GM12878 (cell line): Measurements from ENCODE around the gene JADE1. TPM values are rescaled to one million over a fixed set of nuclear protein-coding genes. Genes with fewer than 3 reads are reported as not detected.

Source experiments
- ATAC-seq: fragments of 200-7000 bp; cut with Tn5 transposase; 3 replicates; pipeline ENCODE4 v1.9.1; 2020; ENCODE audit warnings: mild to moderate bottlenecking, moderate library complexity
- BruUV-seq: library from RNA; stranded (reverse); fragments of 400-500 nt; replicated peaks from 2 replicates; lab custom pipeline; 2021; lab: Mats Ljungman, UMichigan
- CTCF ChIA-PET: fragments of 300-600 bp; sonication (Branson Sonifier 250); formaldehyde crosslinking; extraction: SDS; loops from one replicate; lab custom pipeline; 2021; ENCODE audit warnings: inconsistent platforms; lab: Yijun Ruan, JAX
- POLR2A ChIA-PET: fragments of 350-600 bp; formaldehyde crosslinking; extraction: SDS; loops from one replicate; lab custom pipeline; 2021; ENCODE audit warnings: inconsistent platforms; lab: Charles Lee
- RAD21 ChIA-PET: fragments of 300-600 bp; sonication (Branson Sonifier 250); formaldehyde crosslinking; loops from one replicate; lab custom pipeline; 2023; ENCODE audit warnings: antibody characterized with exemption; ENCODE audit not compliant: unreplicated experiment; lab: Charles Lee
- SMC1A ChIA-PET: fragments of 300-600 bp; sonication (Branson Sonifier 250); formaldehyde crosslinking; loops from one replicate; lab custom pipeline; 2023; ENCODE audit not compliant: unreplicated experiment, uncharacterized antibody; lab: Charles Lee
- DNase-seq: peaks from one replicate; pipeline ENCODE4 v3.0.0-alpha.2; 2011; ENCODE audit warnings: low read depth, low spot score
- FAIRE-seq: peaks from 3 replicates; lab custom pipeline; 2011; peaks lifted over from hg19 to GRCh38; lab: Jason Lieb, UNC
- H2AFZ ChIP-seq: 2 replicates; pipeline ENCODE4 v1.6.0; 2011; ENCODE audit warnings: low read depth, low read length, control low read depth; ENCODE audit not compliant: control insufficient read depth
- H3K27ac ChIP-seq: 2 replicates; pipeline ENCODE4 v1.5.1; 2011; ENCODE audit warnings: control low read depth; ENCODE audit not compliant: control insufficient read depth, insufficient read depth
- H3K27me3 ChIP-seq, 2 experiments: replicated peaks in 1 of 2; 2 replicates each; pipeline versions ENCODE4 v1.6.0 to v1.6.1; 2011; ENCODE audit warnings: low read length in 1 of 2; ENCODE audit not compliant: control insufficient read depth in 2 of 2, insufficient read depth in 2 of 2
- H3K36me3 ChIP-seq, 2 experiments: 2 replicates each; pipeline ENCODE4 v1.5.1; 2011; ENCODE audit warnings: low read length in 1 of 2; ENCODE audit not compliant: control insufficient read depth in 2 of 2, insufficient read depth in 2 of 2
- H3K4me1 ChIP-seq: 2 replicates; pipeline ENCODE4 v1.6.1; 2011; ENCODE audit warnings: mild to moderate bottlenecking, low read length, moderate library complexity, mixed read lengths; ENCODE audit not compliant: control insufficient read depth, insufficient read depth
- H3K4me2 ChIP-seq: 2 replicates; pipeline ENCODE4 v1.6.0; 2011; ENCODE audit warnings: control low read depth; ENCODE audit not compliant: control insufficient read depth, insufficient read depth
- H3K4me3 ChIP-seq: fragments of 200-600 bp; sonication (generic); 2 replicates; pipeline ENCODE4 v1.5.1; 2016
- H3K79me2 ChIP-seq: 2 replicates; pipeline ENCODE4 v1.6.0; 2011; ENCODE audit warnings: low read length; ENCODE audit not compliant: control insufficient read depth, insufficient read depth
- H3K9ac ChIP-seq: 2 replicates; pipeline ENCODE4 v1.8.0; 2011; ENCODE audit warnings: low read length, control low read depth, mixed read lengths; ENCODE audit not compliant: control insufficient read depth, insufficient read depth
- H3K9me3 ChIP-seq: replicated peaks from 3 replicates; pipeline ENCODE4 v1.5.1; 2011; ENCODE audit warnings: mild to moderate bottlenecking, low read length; ENCODE audit not compliant: control insufficient read depth, insufficient read depth
- H4K20me1 ChIP-seq: 2 replicates; pipeline ENCODE4 v1.6.0; 2011; ENCODE audit not compliant: control insufficient read depth, insufficient read depth
- MTA2 ChIP-seq: fragments of 450-650 bp; IDR thresholded peaks from 2 replicates; pipeline ENCODE4 v1.6.1; 2016; ENCODE audit warnings: low read depth, mild to moderate bottlenecking, moderate library complexity
- WGBS: methylation state at CpG from one replicate; pipeline ENCODE4 v1.1.6; 2016; ENCODE audit warnings: low lambda C conversion rate; ENCODE audit not compliant: insufficient replicate concordance, insufficient coverage; ENCODE audit errors: missing lambda C conversion rate; 5-methylcytosine and 5-hydroxymethylcytosine counted together
- in situ Hi-C: fragments of 300-500 bp; cut with MboI; formaldehyde crosslinking; loops from 9 replicates; pipeline ENCODE4 v1.14.3; 2018; ENCODE audit warnings: mixed read lengths
- intact Hi-C: fragments of 100-400 bp; cut with micrococcal nuclease; formaldehyde crosslinking; loops from one replicate; pipeline ENCODE4 v1.14.2; 2022; ENCODE audit not compliant: unreplicated experiment
- polyA plus RNA-seq, 11 experiments: library from polyadenylated mRNA; depleted of rRNA in 4 of 11; unstranded in 6 of 11; stranded (reverse) in 5 of 11; fragments of >200 nt; fragmentation: Nextera tagmentation in 4 of 11; fragmentation: Illumina TruSeq in 1 of 11; extraction: Ambion mirVana in 4 of 11; extraction: Trizol in 1 of 11; gene quantifications; 1 replicate in 1 of 11; 2 replicates in 10 of 11; pipeline versions ENCODE4 v1.2.1 to v1.2.3, GENCODE V29; 2011 to 2016; ENCODE audit warnings: inconsistent platforms in 2 of 11, missing spikeins in 2 of 11, low read depth in 1 of 11
- total RNA-seq, 4 experiments: library from RNA; depleted of rRNA in 3 of 4; stranded (reverse); fragments of >200 nt in 3 of 4; fragmentation: Illumina TruSeq in 1 of 4; extraction: Trizol in 1 of 4; gene quantifications; 2 replicates each; pipeline versions ENCODE4 v1.2.1 to v1.2.3, GENCODE V29; 2013 to 2021
- TF ChIP-seq, protein P1 (sequence below): fragments of 450-650 bp; IDR thresholded peaks from 2 replicates; pipeline ENCODE4 v1.6.1; 2016; ENCODE audit warnings: mild to moderate bottlenecking, moderate library complexity, borderline replicate concordance
- TF ChIP-seq, protein P2 (sequence below): fragments of 450-650 bp; IDR thresholded peaks from 2 replicates; pipeline ENCODE4 v1.6.1; 2017; ENCODE audit warnings: mild to moderate bottlenecking, low read depth, inconsistent platforms; ENCODE audit not compliant: poor library complexity, severe bottlenecking
- TF ChIP-seq, protein P3 (sequence below): IDR thresholded peaks from 2 replicates; pipeline ENCODE4 v1.6.1; 2011; ENCODE audit warnings: low read depth, mild to moderate bottlenecking, low read length, moderate library complexity, borderline replicate concordance; ENCODE audit errors: extremely low read depth

The JADE1 gene
- total and polyA plus RNA-seq, 10 of the 15 experiments (the other 5 are each of a cell fraction or from before 2014, with no cell fraction given): 5.9 to 27.2 (median 15.8) TPM

DNA sequence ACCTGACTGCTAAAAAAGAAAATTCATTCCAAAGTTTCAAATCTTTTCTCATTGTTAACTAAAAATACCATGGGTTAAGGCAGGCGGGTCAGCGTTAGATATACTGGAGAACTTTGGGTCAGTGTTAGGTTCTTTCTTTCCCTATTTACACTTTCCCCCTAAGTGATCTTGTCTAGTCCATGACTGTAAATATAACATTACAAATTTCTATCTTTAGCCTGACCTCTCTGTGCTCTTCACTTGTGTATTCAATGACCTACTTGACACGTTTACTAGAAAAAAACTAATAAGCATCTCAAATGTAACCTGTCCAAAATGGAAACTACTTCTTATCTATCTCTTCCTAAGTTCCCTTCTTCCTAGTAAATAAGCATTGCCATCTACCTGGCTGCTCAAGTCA, 95.3 kb downstream of the JADE1 start (continued):
- TF ChIP-seq, protein P1, sequence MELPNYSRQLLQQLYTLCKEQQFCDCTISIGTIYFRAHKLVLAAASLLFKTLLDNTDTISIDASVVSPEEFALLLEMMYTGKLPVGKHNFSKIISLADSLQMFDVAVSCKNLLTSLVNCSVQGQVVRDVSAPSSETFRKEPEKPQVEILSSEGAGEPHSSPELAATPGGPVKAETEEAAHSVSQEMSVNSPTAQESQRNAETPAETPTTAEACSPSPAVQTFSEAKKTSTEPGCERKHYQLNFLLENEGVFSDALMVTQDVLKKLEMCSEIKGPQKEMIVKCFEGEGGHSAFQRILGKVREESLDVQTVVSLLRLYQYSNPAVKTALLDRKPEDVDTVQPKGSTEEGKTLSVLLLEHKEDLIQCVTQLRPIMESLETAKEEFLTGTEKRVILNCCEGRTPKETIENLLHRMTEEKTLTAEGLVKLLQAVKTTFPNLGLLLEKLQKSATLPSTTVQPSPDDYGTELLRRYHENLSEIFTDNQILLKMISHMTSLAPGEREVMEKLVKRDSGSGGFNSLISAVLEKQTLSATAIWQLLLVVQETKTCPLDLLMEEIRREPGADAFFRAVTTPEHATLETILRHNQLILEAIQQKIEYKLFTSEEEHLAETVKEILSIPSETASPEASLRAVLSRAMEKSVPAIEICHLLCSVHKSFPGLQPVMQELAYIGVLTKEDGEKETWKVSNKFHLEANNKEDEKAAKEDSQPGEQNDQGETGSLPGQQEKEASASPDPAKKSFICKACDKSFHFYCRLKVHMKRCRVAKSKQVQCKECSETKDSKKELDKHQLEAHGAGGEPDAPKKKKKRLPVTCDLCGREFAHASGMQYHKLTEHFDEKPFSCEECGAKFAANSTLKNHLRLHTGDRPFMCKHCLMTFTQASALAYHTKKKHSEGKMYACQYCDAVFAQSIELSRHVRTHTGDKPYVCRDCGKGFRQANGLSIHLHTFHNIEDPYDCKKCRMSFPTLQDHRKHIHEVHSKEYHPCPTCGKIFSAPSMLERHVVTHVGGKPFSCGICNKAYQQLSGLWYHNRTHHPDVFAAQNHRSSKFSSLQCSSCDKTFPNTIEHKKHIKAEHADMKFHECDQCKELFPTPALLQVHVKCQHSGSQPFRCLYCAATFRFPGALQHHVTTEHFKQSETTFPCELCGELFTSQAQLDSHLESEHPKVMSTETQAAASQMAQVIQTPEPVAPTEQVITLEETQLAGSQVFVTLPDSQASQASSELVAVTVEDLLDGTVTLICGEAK: no peak
- no peak for TF ChIP-seq MTA2

DNA sequence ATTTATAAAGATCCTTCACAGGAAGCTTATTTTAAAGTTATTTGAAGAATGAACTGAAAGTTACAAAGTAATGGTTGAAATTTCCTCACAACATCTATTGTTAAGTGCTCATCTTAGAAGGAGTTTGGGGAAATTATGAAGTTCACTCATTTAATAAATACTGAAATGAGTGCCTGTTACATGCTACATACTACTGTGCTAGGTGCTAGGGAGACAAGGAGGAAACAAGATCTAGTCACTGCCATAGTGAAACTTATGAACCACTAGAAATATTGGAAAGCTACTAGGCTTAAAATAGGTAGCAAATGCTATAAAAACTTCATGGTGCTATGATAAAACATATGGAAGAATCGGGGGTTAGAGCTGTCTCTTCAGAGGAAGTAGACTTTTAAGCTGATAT, 97.1 kb downstream of the JADE1 start:
- DNase-seq (no peak), FAIRE-seq (no peak), ATAC-seq (no peak)
- no peak overlapping the region for H2AFZ ChIP-seq
- H3K4me3 ChIP-seq: no peak overlapping the region
- no peaks in the 10 kb centered on the region for H4K20me1 ChIP-seq
- no peaks in the 10 kb centered on the region for H3K4me1 ChIP-seq
- in situ Hi-C loops: no loop called here
- 10% methylated on average over 1 of the region's 1 CpG for WGBS
- RAD21 ChIA-PET: no interaction called here
- no peak overlapping the region for H3K4me2 ChIP-seq
- H3K79me2 ChIP-seq: no peaks in the 10 kb centered on the region
- H3K36me3 ChIP-seq: no peaks in the 10 kb centered on the region
- TF ChIP-seq, protein P2, sequence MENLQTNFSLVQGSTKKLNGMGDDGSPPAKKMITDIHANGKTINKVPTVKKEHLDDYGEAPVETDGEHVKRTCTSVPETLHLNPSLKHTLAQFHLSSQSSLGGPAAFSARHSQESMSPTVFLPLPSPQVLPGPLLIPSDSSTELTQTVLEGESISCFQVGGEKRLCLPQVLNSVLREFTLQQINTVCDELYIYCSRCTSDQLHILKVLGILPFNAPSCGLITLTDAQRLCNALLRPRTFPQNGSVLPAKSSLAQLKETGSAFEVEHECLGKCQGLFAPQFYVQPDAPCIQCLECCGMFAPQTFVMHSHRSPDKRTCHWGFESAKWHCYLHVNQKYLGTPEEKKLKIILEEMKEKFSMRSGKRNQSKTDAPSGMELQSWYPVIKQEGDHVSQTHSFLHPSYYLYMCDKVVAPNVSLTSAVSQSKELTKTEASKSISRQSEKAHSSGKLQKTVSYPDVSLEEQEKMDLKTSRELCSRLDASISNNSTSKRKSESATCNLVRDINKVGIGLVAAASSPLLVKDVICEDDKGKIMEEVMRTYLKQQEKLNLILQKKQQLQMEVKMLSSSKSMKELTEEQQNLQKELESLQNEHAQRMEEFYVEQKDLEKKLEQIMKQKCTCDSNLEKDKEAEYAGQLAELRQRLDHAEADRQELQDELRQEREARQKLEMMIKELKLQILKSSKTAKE: no peak
- TF ChIP-seq, protein P3, sequence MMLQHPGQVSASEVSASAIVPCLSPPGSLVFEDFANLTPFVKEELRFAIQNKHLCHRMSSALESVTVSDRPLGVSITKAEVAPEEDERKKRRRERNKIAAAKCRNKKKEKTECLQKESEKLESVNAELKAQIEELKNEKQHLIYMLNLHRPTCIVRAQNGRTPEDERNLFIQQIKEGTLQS: no peak
- TF ChIP-seq, all 136 proteins: peak for 0
- ChIA-PET SMC1A (interaction anchor here (0.5 to 2.9 kb wide), 6 partner anchors 10 to 383 kb away, joined by 3 to 11 read pairs (median 3); no protein-coding TSS in a partner anchor), CTCF (interaction anchor here (1.2 to 1.8 kb wide), 3 partner anchors 10 to 28 kb away, joined by 3 to 6 read pairs (median 4); no protein-coding TSS in a partner anchor), POLR2A (interaction anchor here (0.6 to 1.0 kb wide), 4 partner anchors 18 to 693 kb away, joined by 3 to 7 read pairs (median 4); no protein-coding TSS in a partner anchor)
- intact Hi-C loops: no loop called here
- Histone ChIP-seq H3K9ac (no peak overlapping the region), H3K27ac (no peak overlapping the region), H3K9me3 (no peaks in the 10 kb centered on the region; the same call in 2 of the 3 replicates), H3K27me3 (no peaks in the 10 kb centered on the region)
- BruUV-seq: no TSS peak
